SK-N-SH (cell line): ENCODE data around the gene MAOA. TPM values are rescaled to one million over a fixed set of nuclear protein-coding genes. Genes with fewer than 3 reads are reported as not detected.
"Not testable (repeated sequence)": the region's sequence is repeated elsewhere in the genome, so short reads cannot be mapped to it uniquely, and the experiment has no call there.

Experiments used
- CTCF ChIA-PET: fragments of 300-600, 350-600 bp; formaldehyde crosslinking; extraction: SDS; loops from one replicate; lab custom pipeline; 2021; lab: Yijun Ruan, JAX
- POLR2A ChIA-PET: fragments of 350-600 bp; sonication (Branson Sonifier 250); formaldehyde crosslinking; extraction: SDS; loops from one replicate; lab custom pipeline; 2020; ENCODE audit warnings: antibody characterized with exemption, inconsistent platforms; lab: Yijun Ruan, JAX
- DNase-seq: peaks from one replicate; pipeline ENCODE4 v3.0.0; 2012
- H2AFZ ChIP-seq: fragments of 200-600 bp; sonication (generic); 2 replicates; pipeline ENCODE4 v1.8.1; 2016; ENCODE audit warnings: antibody characterized with exemption, mild to moderate bottlenecking, low read depth
- H3F3A ChIP-seq: fragments of 200-600 bp; sonication (generic); replicated peaks from 2 replicates; pipeline ENCODE3; 2016; ENCODE audit warnings: antibody characterized with exemption, mild to moderate bottlenecking; ENCODE audit not compliant: insufficient read depth
- H3K27ac ChIP-seq, 2 experiments: fragments of 200-500 bp in 1 of 2; fragments of 200-600 bp in 1 of 2; sonication (Bioruptor generic) in 1 of 2; sonication (generic), shearing (Covaris generic) in 1 of 2; 2 replicates each; pipeline versions ENCODE4 v1.5.1 to v1.6.1; 2014 to 2016; ENCODE audit warnings: low read depth in 2 of 2, inconsistent platforms in 1 of 2, low read length in 1 of 2, mild to moderate bottlenecking in 1 of 2, mixed read lengths in 1 of 2
- H3K27me3 ChIP-seq: fragments of 200-600 bp; sonication (generic), shearing (Covaris generic); 2 replicates; pipeline ENCODE4 v1.6.1; 2016; ENCODE audit warnings: mixed run types; ENCODE audit not compliant: insufficient read depth
- H3K36me3 ChIP-seq, 2 experiments: fragments of 200-500 bp in 1 of 2; fragments of 200-600 bp in 1 of 2; sonication (Bioruptor generic) in 1 of 2; sonication (generic) in 1 of 2; replicated peaks in 1 of 2; 2 replicates each; pipeline versions ENCODE3 to v1.5.1; 2014 to 2016; ENCODE audit warnings: low read length in 1 of 2, mild to moderate bottlenecking in 1 of 2; ENCODE audit not compliant: insufficient read depth in 2 of 2, control insufficient read depth in 1 of 2
- H3K4me1 ChIP-seq, 2 experiments: fragments of 200-500 bp in 1 of 2; fragments of 200-600 bp in 1 of 2; sonication (Bioruptor generic) in 1 of 2; sonication (generic), shearing (Covaris generic) in 1 of 2; 2 replicates each; pipeline versions ENCODE4 v1.5.1 to v1.6.1; 2014 to 2016; ENCODE audit warnings: low read depth in 1 of 2, low read length in 1 of 2, mixed run types in 1 of 2; ENCODE audit not compliant: insufficient read depth in 2 of 2, control insufficient read depth in 1 of 2
- H3K4me2 ChIP-seq: fragments of 200-600 bp; sonication (generic), shearing (Covaris generic); 2 replicates; pipeline ENCODE4 v1.6.1; 2017; ENCODE audit warnings: mixed run types
- H3K4me3 ChIP-seq, 2 experiments: fragments of 200-500 bp in 1 of 2; fragments of 200-600 bp in 1 of 2; sonication (Bioruptor generic) in 1 of 2; sonication (generic), shearing (Covaris generic) in 1 of 2; 2 replicates each; pipeline versions ENCODE4 v1.5.1 to v1.8.1; 2014 to 2016; ENCODE audit warnings: low read depth in 2 of 2, inconsistent platforms in 1 of 2, low read length in 1 of 2, mild to moderate bottlenecking in 1 of 2, mixed read lengths in 1 of 2, moderate library complexity in 1 of 2
- H3K79me2 ChIP-seq: fragments of 200-600 bp; sonication (generic); 2 replicates; pipeline ENCODE4 v1.8.1; 2017; ENCODE audit warnings: mild to moderate bottlenecking; ENCODE audit not compliant: insufficient read depth
- H3K9ac ChIP-seq: fragments of 200-600 bp; sonication (generic); 2 replicates; pipeline ENCODE4 v1.6.1; 2017; ENCODE audit warnings: mixed run types
- H3K9me2 ChIP-seq: fragments of 200-600 bp; sonication (generic); 2 replicates; pipeline ENCODE4 v1.6.1; 2017; ENCODE audit warnings: mixed run types
- H3K9me3 ChIP-seq: fragments of 200-600 bp; sonication (generic); 2 replicates; pipeline ENCODE4 v1.6.1; 2017; ENCODE audit warnings: mixed run types, mild to moderate bottlenecking, moderate library complexity
- H4K20me1 ChIP-seq: fragments of 200-600 bp; sonication (generic); 2 replicates; pipeline ENCODE4 v1.6.1; 2017; ENCODE audit warnings: mild to moderate bottlenecking, mixed run types; ENCODE audit not compliant: insufficient read depth
- CHD2 ChIP-seq: fragments of 150-350 bp; IDR thresholded peaks from 2 replicates; pipeline ENCODE4 v1.6.1; 2018; ENCODE audit warnings: low read length; ENCODE audit not compliant: partially characterized antibody
- ELF1 ChIP-seq: IDR thresholded peaks from 2 replicates; pipeline ENCODE4 v1.4.0; 2012
- EP300 ChIP-seq, 2 experiments: IDR thresholded peaks; 2 replicates each; pipeline versions ENCODE4 v1.4.0 to v1.6.1; 2012; ENCODE audit warnings: borderline replicate concordance in 1 of 2, low read depth in 1 of 2, low read length in 1 of 2
- FOSL2 ChIP-seq: IDR thresholded peaks from 2 replicates; pipeline ENCODE4 v1.4.0; 2012; ENCODE audit warnings: low read depth, mild to moderate bottlenecking, moderate library complexity, borderline replicate concordance
- FOXJ3 ChIP-seq: sonication (generic); formaldehyde crosslinking; IDR thresholded peaks from 2 replicates; pipeline ENCODE4 v1.5.1; 2020; ENCODE audit warnings: mild to moderate bottlenecking, missing genetic modification reagents
- FOXM1 ChIP-seq: IDR thresholded peaks from 2 replicates; pipeline ENCODE4 v1.4.0; 2012; ENCODE audit warnings: low read depth, mild to moderate bottlenecking
- GABPA ChIP-seq: IDR thresholded peaks from 2 replicates; pipeline ENCODE4 v1.4.0; 2012; ENCODE audit warnings: low read depth, mild to moderate bottlenecking
- GATA2 ChIP-seq: sonication (generic); formaldehyde crosslinking; IDR thresholded peaks from 2 replicates; pipeline ENCODE4 v1.5.0; 2020; ENCODE audit warnings: mild to moderate bottlenecking, missing genetic modification reagents
- MXI1 ChIP-seq: IDR thresholded peaks from 2 replicates; pipeline ENCODE4 v1.6.1; 2012; ENCODE audit warnings: mild to moderate bottlenecking, low read depth, low read length, improper control_type of control experiment
- NFIC ChIP-seq: IDR thresholded peaks from 2 replicates; pipeline ENCODE4 v1.4.0; 2012; ENCODE audit warnings: borderline replicate concordance
- NRF1 ChIP-seq: IDR thresholded peaks from 2 replicates; pipeline ENCODE4 v1.6.1; 2012; ENCODE audit warnings: low read depth, mild to moderate bottlenecking, low read length
- POLR2AphosphoS5 ChIP-seq: IDR thresholded peaks from 2 replicates; pipeline ENCODE4 v1.6.1; 2012; ENCODE audit warnings: low read depth, low read length
- RCOR1 ChIP-seq: fragments of 150-350 bp; IDR thresholded peaks from 2 replicates; pipeline ENCODE4 v1.6.1; 2017; ENCODE audit warnings: antibody characterized with exemption, low read length
- RFX5 ChIP-seq: IDR thresholded peaks from 2 replicates; pipeline ENCODE4 v1.6.1; 2012; ENCODE audit warnings: mild to moderate bottlenecking, improper control_type of control experiment, low read length
- SMC3 ChIP-seq: IDR thresholded peaks from 2 replicates; pipeline ENCODE4 v1.6.1; 2012; ENCODE audit warnings: low read depth, low read length, improper control_type of control experiment
- TCF12 ChIP-seq: IDR thresholded peaks from 2 replicates; pipeline ENCODE4 v1.4.0; 2012
- YY1 ChIP-seq: IDR thresholded peaks from 2 replicates; pipeline ENCODE4 v1.4.0; 2012; ENCODE audit warnings: low read depth, mild to moderate bottlenecking
- WGBS: methylation state at CpG from one replicate; pipeline ENCODE4 v1.1.6; 2017; ENCODE audit warnings: low lambda C conversion rate; 5-methylcytosine and 5-hydroxymethylcytosine counted together
- polyA plus RNA-seq, 3 experiments: library from polyadenylated mRNA; depleted of rRNA; stranded (reverse); fragments of >200 nt; gene quantifications; 2 replicates each; pipeline ENCODE4 v1.2.3, GENCODE V29; 2012
- TF ChIP-seq, protein P1 (sequence below): IDR thresholded peaks from 2 replicates; pipeline ENCODE4; 2012
- TF ChIP-seq, protein P2 (sequence below): fragments of 200-600 bp; sonication (generic); IDR thresholded peaks from 2 replicates; pipeline ENCODE4 v1.6.1; 2017; ENCODE audit warnings: antibody characterized with exemption, mild to moderate bottlenecking, moderate library complexity
- TF ChIP-seq, protein P3 (sequence below): IDR thresholded peaks from 2 replicates; pipeline ENCODE4 v1.4.0; 2012; ENCODE audit warnings: low read depth, borderline replicate concordance

The MAOA gene
- polyA plus RNA-seq, 1 of the 3 experiments (the other 2 are of a cell fraction): 0.31 TPM

DNA sequence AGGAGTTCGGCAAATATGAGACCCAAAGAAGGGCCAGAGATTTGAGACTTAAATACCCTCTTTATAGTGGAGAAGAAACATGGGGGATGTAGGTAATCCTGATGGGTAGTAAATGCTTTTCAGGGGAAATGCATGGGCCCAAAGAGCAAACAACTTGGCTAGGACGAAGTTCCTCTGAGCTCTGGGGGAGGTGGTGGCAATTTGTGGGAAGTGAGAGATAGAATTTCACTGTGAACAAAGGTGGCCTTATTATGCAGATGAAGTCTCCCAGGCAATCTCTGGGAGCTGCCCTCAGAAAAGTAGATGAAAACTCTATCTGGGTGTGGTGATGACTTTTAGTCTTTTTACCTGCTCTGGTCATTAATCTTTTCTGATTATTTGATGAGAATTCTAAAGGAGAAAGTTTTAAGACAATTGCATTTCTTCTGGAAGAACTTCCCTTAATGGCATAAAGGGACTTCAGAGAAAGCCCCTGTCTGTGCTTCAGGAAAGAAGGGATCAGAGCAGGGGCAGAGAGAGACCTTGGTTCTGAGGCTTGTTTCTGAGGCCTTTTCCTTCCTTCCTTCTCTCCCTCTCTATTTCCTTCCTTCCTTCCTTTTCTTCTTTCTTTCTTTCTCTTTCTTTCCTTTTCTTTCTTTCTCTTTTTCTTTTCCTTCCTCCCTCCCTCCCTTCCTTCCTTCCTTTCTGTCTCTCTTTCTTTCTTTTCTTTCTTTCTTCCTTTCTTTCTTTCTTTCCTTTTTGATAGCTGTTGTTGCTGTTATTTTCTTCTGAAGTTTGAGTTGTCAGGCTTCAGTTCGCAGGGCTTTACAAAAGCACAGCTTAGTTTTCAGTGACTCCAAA, 37.5 kb upstream of the MAOA start (continued):
- TF ChIP-seq, protein P1, sequence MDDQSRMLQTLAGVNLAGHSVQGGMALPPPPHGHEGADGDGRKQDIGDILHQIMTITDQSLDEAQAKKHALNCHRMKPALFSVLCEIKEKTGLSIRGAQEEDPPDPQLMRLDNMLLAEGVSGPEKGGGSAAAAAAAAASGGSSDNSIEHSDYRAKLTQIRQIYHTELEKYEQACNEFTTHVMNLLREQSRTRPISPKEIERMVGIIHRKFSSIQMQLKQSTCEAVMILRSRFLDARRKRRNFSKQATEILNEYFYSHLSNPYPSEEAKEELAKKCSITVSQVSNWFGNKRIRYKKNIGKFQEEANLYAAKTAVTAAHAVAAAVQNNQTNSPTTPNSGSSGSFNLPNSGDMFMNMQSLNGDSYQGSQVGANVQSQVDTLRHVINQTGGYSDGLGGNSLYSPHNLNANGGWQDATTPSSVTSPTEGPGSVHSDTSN: no peak
- TF ChIP-seq TCF12 (no peak), ELF1 (no peak), FOXM1 (no peak)

DNA sequence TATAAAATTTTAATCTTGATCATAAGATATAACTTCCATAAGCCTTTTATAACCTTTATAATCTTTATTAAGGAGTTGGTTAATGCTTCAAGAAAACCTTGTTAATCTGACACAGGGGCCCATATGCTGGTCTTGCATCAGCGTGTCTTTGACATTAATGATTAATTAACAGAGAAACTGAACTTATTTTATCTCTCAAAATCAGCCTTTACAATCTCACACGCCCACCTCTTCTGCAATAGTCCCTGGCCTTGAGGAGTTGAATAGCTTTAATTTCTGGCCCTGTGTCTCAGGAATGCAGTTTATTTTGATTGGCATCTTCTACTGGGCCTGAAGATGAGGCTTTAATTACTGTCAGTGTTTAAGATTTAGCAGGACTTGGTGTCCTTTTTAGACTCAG, 36.2 kb upstream of the MAOA start:
- H3K4me2 ChIP-seq, H3K9me2 ChIP-seq, H3K79me2 ChIP-seq, H3K36me3 ChIP-seq, POLR2A ChIA-PET, H2AFZ ChIP-seq, H4K20me1 ChIP-seq, CTCF ChIA-PET, H3K27me3 ChIP-seq, H3K9me3 ChIP-seq, H3F3A ChIP-seq, H3K9ac ChIP-seq, DNase-seq, H3K27ac ChIP-seq, H3K4me3 ChIP-seq, H3K4me1 ChIP-seq: not testable (repeated sequence)
- 31% methylated on average over 2 of the region's 2 CpGs for WGBS

DNA sequence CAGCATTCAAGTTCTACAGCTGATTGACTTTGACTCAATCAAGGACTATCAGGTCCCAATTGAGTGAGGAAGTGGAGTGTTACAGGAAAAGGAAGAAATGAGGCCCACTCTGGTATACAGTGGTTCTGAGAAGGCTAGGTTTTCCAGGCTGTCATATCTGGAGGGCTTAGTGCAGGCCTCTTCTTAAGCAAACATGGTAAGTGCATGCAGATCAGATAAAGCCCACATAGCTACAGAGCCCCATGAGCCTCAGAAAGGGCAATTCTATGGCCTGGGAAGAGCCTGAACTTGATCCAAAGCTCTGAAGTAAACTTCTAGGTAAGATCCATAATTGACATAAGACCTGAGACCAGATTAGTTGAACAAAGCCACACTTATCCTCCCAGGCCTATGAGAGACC, 29.0 kb upstream of the MAOA start:
- H3K36me3 ChIP-seq: no peaks in the 10 kb centered on the region
- H3K27ac ChIP-seq: no peak overlapping the region
- no peaks in the 10 kb centered on the region for H3K27me3 ChIP-seq
- no peaks in the 10 kb centered on the region for H3K4me1 ChIP-seq
- no peak overlapping the region for H3K9ac ChIP-seq
- TF ChIP-seq NFIC (no peak), FOXJ3 (no peak), TCF12 (no peak), RCOR1 (no peak), GATA2 (CRISPR knock-in tag) (no peak), EP300 (IDR thresholded peaks at IDR 0.05; ENCODE audit: borderline replicate concordance in 1 of 2, low read depth in 1 of 2, low read length in 1 of 2) (no peak), MXI1 (no peak), CHD2 (no peak), FOXM1 (no peak), SMC3 (no peak), FOSL2 (no peak), RFX5 (no peak), POLR2AphosphoS5 (no peak), GABPA (no peak), NRF1 (no peak), YY1 (no peak)
- TF ChIP-seq, protein P2, sequence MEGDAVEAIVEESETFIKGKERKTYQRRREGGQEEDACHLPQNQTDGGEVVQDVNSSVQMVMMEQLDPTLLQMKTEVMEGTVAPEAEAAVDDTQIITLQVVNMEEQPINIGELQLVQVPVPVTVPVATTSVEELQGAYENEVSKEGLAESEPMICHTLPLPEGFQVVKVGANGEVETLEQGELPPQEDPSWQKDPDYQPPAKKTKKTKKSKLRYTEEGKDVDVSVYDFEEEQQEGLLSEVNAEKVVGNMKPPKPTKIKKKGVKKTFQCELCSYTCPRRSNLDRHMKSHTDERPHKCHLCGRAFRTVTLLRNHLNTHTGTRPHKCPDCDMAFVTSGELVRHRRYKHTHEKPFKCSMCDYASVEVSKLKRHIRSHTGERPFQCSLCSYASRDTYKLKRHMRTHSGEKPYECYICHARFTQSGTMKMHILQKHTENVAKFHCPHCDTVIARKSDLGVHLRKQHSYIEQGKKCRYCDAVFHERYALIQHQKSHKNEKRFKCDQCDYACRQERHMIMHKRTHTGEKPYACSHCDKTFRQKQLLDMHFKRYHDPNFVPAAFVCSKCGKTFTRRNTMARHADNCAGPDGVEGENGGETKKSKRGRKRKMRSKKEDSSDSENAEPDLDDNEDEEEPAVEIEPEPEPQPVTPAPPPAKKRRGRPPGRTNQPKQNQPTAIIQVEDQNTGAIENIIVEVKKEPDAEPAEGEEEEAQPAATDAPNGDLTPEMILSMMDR: no peak
- TF ChIP-seq, protein P3, sequence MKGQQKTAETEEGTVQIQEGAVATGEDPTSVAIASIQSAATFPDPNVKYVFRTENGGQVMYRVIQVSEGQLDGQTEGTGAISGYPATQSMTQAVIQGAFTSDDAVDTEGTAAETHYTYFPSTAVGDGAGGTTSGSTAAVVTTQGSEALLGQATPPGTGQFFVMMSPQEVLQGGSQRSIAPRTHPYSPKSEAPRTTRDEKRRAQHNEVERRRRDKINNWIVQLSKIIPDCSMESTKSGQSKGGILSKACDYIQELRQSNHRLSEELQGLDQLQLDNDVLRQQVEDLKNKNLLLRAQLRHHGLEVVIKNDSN: no peak
- TF ChIP-seq, all 33 proteins: peak for 0
- H4K20me1 ChIP-seq: no peaks in the 10 kb centered on the region
- H3K4me2 ChIP-seq: no peak overlapping the region
- no peaks in the 10 kb centered on the region for H3K9me2 ChIP-seq
- CTCF ChIA-PET: no interaction called here
- H3K4me3 ChIP-seq: no peak overlapping the region
- H3K79me2 ChIP-seq: no peaks in the 10 kb centered on the region
- no peaks in the 10 kb centered on the region for H3K9me3 ChIP-seq
- POLR2A ChIA-PET: no interaction called here
- no peak overlapping the region for H2AFZ ChIP-seq
- DNase-seq: no peak
- no peaks in the 10 kb centered on the region for H3F3A ChIP-seq
